HepG2 (cell line): ENCODE results near the gene CGNL1. TPM values are rescaled to one million over a fixed set of nuclear protein-coding genes. Genes with fewer than 3 reads are reported as not detected.

ENCODE experiments used
- ATRX ChIP-seq: sonication (generic); formaldehyde crosslinking; IDR thresholded peaks from 2 replicates; pipeline ENCODE4 v1.4.0; 2020; ENCODE audit warnings: missing genetic modification reagents, borderline replicate concordance
- DZIP1 ChIP-seq: sonication (generic); formaldehyde crosslinking; IDR thresholded peaks from 2 replicates; pipeline ENCODE4 v1.5.0; 2020; ENCODE audit warnings: mild to moderate bottlenecking, missing genetic modification reagents
- HDAC1 ChIP-seq: sonication (generic); formaldehyde crosslinking; IDR thresholded peaks from 2 replicates; pipeline ENCODE4 v1.5.1; 2020; ENCODE audit warnings: mild to moderate bottlenecking, missing genetic modification reagents
- MXI1 ChIP-seq: IDR thresholded peaks from 3 replicates; pipeline ENCODE4 v1.6.1; 2012; ENCODE audit warnings: low read depth, low read length, inconsistent platforms, borderline replicate concordance
- NKX3-1 ChIP-seq: sonication (generic); formaldehyde crosslinking; IDR thresholded peaks from 2 replicates; pipeline ENCODE4 v1.5.0; 2020; ENCODE audit warnings: missing genetic modification reagents
- PRDM10 ChIP-seq: sonication (generic); formaldehyde crosslinking; IDR thresholded peaks from 2 replicates; pipeline ENCODE4 v1.4.0; 2020; ENCODE audit warnings: low read depth, missing genetic modification reagents
- SRSF4 ChIP-seq: fragments of 200-400 bp; formaldehyde crosslinking; IDR thresholded peaks from one replicate; pipeline ENCODE4 v1.6.1; 2018; ENCODE audit warnings: mild to moderate bottlenecking, low read depth, low read length, moderate library complexity; ENCODE audit not compliant: poor library complexity, severe bottlenecking
- ZNF275 ChIP-seq: sonication (generic); formaldehyde crosslinking; IDR thresholded peaks from 2 replicates; pipeline ENCODE4 v1.8.0; 2022; ENCODE audit warnings: missing genetic modification reagents, mild to moderate bottlenecking, inconsistent platforms, borderline replicate concordance
- ZNF543 ChIP-seq: sonication (generic); formaldehyde crosslinking; IDR thresholded peaks from 2 replicates; pipeline ENCODE4 v1.4.0; 2020; ENCODE audit warnings: mild to moderate bottlenecking, missing genetic modification reagents
- ZNF660 ChIP-seq: sonication (generic); formaldehyde crosslinking; IDR thresholded peaks from 2 replicates; pipeline ENCODE4 v1.5.1; 2020; ENCODE audit warnings: mild to moderate bottlenecking, low read depth, missing genetic modification reagents, borderline replicate concordance
- ZNF704 ChIP-seq: sonication (generic); formaldehyde crosslinking; IDR thresholded peaks from 2 replicates; pipeline ENCODE4 v1.8.1; 2023; ENCODE audit warnings: mild to moderate bottlenecking, inconsistent platforms, moderate library complexity, missing genetic modification reagents, borderline replicate concordance
- ZNF746 ChIP-seq: sonication (generic); formaldehyde crosslinking; IDR thresholded peaks from 2 replicates; pipeline ENCODE4 v1.8.0; 2022; ENCODE audit warnings: mild to moderate bottlenecking, missing genetic modification reagents
- polyA plus RNA-seq, 8 experiments: library from polyadenylated mRNA; depleted of rRNA in 3 of 8; stranded (reverse) in 7 of 8; unstranded in 1 of 8; fragments of >200 nt; fragmentation: Illumina TruSeq in 4 of 8; extraction: Trizol in 4 of 8; gene quantifications; 2 replicates each; pipeline versions ENCODE4 v1.2.1 to v1.2.3, GENCODE V29; 2011 to 2016; ENCODE audit warnings: low read depth in 4 of 8, missing spikeins in 1 of 8, mixed read lengths in 1 of 8; ENCODE audit not compliant: insufficient read depth in 1 of 8
- total RNA-seq, 5 experiments: library from RNA; depleted of rRNA; stranded (reverse); fragments of >200 nt; fragmentation: Illumina TruSeq; extraction: Trizol; gene quantifications; 2 replicates each; pipeline ENCODE4 v1.2.3, GENCODE V29; 2016; ENCODE audit warnings: low read depth in 1 of 5
- TF ChIP-seq, protein P1 (sequence below): sonication (generic); formaldehyde crosslinking; IDR thresholded peaks from 2 replicates; pipeline ENCODE4 v1.5.0; 2020; ENCODE audit warnings: missing genetic modification reagents

The CGNL1 gene
- total and polyA plus RNA-seq, 2 of the 13 experiments (the other 11 are each of a cell fraction or from before 2014, with no cell fraction given), result 5.6 to 15.6 TPM

DNA sequence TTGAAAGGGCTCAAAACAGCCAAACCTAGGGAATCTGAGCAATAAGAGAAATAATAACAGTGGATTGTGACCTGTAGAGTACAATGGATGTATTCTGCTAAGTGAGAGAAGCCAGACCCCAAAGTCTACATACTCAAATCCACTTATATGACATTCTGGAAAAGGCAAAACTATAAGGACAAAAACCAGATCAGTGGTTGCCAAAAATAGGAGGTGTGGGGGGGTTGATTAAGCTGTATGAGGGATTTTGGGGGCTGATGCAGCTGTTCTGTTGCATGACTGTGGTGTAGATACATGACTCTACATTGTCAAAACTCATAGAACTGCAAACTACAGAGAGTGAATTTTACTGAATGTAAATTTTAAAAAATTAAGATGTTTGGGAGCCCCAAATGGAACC, 20.1 kb upstream of the CGNL1 start (continued):
- no peak for TF ChIP-seq PRDM10 (CRISPR knock-in tag)
- no peak for TF ChIP-seq MXI1
- TF ChIP-seq ZNF660, result no peak
- TF ChIP-seq SRSF4, result no peak
- no peak for TF ChIP-seq NKX3-1
- TF ChIP-seq ZNF275 (CRISPR knock-in tag), result no peak
- no peak for TF ChIP-seq ZNF746 (CRISPR knock-in tag)
- TF ChIP-seq, protein P1, sequence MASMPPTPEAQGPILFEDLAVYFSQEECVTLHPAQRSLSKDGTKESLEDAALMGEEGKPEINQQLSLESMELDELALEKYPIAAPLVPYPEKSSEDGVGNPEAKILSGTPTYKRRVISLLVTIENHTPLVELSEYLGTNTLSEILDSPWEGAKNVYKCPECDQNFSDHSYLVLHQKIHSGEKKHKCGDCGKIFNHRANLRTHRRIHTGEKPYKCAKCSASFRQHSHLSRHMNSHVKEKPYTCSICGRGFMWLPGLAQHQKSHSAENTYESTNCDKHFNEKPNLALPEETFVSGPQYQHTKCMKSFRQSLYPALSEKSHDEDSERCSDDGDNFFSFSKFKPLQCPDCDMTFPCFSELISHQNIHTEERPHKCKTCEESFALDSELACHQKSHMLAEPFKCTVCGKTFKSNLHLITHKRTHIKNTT (CRISPR knock-in tag), result no peak
- no peak for TF ChIP-seq HDAC1 (CRISPR knock-in tag)
- no peak for TF ChIP-seq ZNF543 (CRISPR knock-in tag)
- TF ChIP-seq ZNF704 (CRISPR knock-in tag), result no peak
- no peak for TF ChIP-seq ATRX (CRISPR knock-in tag)
- no peak for TF ChIP-seq DZIP1 (CRISPR knock-in tag)
